GM19239 (cell line): Measurements from ENCODE around the gene NFATC1.

Source experiments
- DNase-seq: peaks from one replicate; pipeline ENCODE4 v3.0.0; 2011; ENCODE audit warnings: low spot score; ENCODE audit not compliant: insufficient read length
- FAIRE-seq: peaks from 2 replicates; lab custom pipeline; 2011; peaks lifted over from hg19 to GRCh38; lab: Jason Lieb, UNC

NFATC1 gene

DNA sequence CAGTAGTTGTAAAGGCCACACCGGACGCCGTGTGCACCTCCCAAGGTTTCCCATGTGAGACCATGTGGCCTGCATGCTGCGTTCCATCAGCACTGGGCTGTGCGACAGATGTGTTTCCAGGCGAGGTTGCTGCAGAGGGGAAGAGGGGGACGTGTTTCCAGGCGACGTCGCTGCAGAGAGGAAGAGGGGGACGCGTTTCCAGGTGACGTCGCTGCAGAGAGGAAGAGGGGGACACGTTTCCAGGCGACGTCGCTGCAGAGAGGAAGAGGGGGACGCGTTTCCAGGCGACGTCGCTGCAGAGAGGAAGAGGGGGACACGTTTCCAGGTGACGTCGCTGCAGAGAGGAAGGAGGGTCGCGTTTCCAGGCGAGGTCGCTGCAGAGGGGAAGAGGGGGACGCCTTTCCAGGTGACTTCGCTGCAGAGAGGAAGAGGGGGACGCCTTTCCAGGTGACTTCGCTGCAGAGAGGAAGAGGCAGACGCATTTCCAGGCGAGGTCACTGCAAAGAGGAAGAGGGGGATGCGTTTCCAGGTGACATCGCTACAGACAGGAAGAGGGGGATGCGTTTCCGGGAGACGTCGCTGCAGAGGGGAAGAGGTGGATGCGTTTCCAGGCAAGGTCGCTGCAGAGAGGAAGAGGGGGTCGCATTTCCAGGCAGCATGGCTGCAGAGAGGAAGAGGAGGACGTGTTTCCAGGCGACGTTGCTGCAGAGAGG, 24.5 kb downstream of the NFATC1 start:
- no peak for FAIRE-seq
- DNase-seq, result no peak

- no peak for FAIRE-seq
- DNase-seq, result no peak
Measured at GRCh38 chr18:79421275-79421857, 25.6 kb downstream of the NFATC1 start.

GRCh38 chr18:79422022-79422782, 26.5 kb downstream of the NFATC1 start:
- DNase-seq (peak; percentile 65), FAIRE-seq (peak; percentile 59)

- DNase-seq, result no peak
- FAIRE-seq, result no peak
Measured at GRCh38 chr18:79422783-79423165, 27.0 kb downstream of the NFATC1 start.

DNA sequence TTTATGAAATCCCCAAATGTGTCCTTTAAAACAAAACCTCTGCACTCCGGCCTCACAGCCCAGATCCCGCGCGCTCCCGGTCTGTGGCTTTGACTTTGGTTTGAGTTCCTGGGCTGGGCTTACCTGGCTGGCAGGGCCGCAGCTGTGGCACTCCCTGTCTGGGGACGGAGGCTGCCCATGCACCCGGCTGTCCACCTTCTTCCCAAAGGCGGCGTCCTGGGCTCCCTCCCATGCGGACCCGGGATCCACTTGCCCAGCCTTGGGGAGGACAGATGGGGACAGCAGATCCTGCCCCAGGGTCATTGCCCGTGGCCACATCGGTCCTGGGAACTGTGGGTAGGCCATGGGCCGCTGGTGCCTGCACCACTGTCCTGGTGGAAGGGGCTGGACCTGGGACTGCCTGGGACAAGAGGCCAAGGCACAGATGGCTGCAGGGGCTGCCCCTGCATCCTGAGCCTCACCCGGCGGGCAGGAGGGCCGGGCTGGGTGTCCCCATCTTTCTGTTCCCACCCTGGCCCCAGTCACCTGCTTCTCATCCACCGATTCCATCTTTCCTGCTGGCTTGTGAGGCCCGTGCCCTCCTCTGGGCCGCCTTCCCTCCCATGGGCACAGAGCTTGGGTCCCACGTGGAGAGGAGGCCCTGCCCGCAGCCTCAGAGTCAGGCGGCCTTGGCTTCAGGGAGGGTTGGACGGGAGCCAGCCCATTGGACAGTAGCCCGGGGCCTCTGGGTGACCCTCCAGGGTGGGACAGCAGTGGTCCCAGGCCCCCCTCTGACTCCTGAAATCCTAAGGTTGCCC, 27.7 kb downstream of the NFATC1 start:
- FAIRE-seq, result no peak
- no peak for DNase-seq

DNA sequence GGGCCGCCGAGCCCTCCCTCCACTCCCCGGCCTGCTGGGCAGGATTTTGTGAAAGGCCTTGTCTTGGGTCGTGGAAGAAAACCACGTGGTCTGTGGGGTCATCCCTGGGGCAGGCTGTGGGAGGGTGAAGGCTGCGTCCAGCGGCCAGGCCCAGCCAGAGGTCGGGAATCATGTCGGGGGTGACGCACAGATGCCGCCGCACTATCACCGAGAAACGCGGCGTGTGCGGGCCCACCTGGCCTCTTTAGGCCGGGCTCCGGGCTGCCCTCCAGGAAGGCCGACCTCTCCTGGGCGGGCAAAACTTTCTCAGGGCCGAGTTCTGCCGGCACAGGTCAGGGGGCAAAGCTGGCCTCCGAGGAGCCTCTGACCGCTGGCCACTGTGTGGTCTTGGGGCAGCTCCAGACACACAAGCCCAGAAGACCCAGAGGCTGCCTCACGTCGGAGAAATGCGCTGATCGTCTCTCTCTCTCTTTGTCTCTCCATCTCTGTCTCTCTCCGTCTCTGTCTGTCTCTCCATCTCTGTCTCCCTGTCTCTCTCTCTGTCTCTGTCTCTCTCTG, 28.4 kb downstream of the NFATC1 start:
- DNase-seq, result no peak
- no peak for FAIRE-seq

DNA sequence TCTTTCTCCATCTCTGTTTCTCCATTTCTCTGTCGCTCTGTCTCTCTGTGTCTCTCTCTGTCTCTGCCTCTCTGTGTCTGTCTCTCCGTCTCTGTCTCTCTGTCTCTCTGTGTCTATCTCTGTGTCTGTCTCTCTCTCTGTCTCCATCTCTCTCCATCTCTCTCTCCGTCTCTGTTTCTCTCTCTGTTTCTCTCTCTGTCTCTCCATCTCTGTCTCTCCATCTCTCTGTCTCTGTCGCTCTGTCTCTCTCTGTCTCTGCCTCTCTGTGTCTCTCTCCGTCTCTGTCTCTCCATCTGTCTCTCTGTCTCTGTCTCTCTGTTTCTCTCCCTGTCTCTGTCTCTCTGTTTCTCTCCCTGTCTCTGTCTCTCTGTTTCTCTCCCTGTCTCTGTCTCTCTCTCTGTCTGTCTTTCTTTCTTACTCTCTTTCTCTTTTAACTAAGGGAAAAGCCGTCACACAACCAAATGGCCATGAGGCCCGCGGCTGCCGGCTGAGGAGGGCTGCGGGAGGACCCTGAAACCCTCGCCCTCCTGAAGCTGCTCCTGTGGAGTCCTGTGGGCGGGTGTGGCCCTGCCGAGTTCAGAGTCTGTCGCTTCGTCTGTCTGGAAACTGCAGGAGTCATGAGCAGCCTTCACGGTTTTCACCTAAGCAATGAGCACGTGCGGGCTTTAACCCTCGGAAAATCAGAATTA, 29.3 kb downstream of the NFATC1 start:
- FAIRE-seq, result no peak
- no peak for DNase-seq

DNA sequence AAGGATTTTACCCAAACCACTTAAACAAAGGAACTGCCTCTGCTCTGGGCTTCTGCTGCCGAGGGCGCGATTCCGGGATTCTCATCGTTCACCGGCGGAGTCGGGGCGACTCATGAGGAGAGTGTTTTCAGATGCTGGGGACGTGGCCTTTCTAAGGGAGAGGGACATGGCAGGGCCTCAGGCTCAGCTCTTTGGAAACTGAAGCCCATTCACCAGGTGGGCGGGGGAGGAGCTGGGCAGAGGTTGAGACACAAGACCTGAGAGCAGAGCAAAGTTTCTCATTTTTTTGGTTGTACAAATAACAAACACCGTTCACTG, 29.8 kb downstream of the NFATC1 start:
- no peak for FAIRE-seq

GRCh38 chr18:79426376-79427300, 30.9 kb downstream of the NFATC1 start:
- no peak for DNase-seq
- FAIRE-seq, result no peak

More for the DNA sequence above, 29.8 kb downstream of the NFATC1 start:
- no peak for DNase-seq

- FAIRE-seq, result no peak
- DNase-seq, result no peak
Measured at GRCh38 chr18:79427368-79428225, 31.9 kb downstream of the NFATC1 start.

GRCh38 chr18:79428287-79428686, 32.6 kb downstream of the NFATC1 start:
- DNase-seq, result no peak
- FAIRE-seq, result no peak

GRCh38 chr18:79429381-79429780, 33.7 kb downstream of the NFATC1 start:
- FAIRE-seq (no peak), DNase-seq (no peak)

DNA sequence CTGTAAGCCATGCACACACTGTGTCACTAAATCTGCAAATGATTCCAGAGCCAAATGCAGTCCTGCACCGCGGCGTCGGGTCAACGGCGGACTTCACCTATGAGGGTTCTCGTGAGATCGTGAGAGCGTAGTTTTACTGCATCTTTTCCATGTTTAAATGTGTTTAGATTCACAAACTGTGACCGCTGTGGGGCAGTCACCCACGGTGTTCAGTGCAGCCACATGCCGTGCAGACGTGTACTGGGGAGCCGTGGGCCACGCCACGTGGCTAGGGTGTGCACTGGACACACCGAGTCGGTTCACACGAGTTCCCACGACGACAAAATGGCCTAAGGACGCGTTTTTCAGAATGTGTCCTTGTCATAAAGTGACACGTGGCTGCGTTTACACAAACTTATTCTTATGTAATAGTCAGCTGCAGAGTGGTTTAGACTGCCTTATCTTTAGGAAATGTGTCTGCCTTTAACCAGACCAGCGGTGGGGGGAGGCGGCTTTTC, 34.1 kb downstream of the NFATC1 start:
- FAIRE-seq (no peak), DNase-seq (no peak)

DNA sequence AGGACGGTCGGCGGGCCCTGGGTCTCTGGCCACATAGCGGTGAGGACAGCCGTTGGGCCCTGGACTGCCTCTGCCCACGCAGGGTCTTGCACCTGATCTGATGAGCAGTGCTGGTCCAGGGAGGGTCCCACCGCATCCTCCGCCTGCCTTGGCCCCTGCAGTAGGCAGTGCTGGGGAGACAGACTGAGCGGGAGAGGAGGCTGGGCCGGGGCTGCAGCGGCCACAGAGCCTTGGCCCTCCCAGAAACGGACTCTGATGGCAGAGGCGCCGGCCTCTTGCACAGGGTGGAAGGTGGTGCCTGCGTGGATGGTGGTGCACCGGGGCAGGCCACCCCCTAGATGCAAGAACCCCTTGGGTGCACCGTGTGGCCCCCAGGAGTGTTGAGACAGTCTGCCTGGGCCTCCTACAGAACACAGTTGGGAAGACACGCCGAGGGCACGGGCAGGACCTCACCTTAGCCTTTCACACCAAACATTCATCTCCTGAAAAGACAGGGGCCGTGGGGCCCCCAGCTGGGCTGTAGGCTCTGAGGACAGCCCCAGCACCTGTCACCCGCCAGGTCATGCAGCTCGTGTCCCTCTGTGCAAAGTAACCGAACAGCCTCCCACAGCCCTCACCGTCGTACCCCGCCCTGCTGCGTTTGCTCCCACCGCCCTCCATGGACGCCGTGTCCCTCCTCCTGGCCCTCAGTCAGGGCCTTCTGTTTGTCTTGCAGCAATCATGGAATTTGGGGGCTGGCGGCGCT, 36.8 kb downstream of the NFATC1 start:
- DNase-seq (no peak), FAIRE-seq (no peak)

- FAIRE-seq, result no peak
Measured at GRCh38 chr18:79433431-79433830, 37.7 kb downstream of the NFATC1 start.

DNA sequence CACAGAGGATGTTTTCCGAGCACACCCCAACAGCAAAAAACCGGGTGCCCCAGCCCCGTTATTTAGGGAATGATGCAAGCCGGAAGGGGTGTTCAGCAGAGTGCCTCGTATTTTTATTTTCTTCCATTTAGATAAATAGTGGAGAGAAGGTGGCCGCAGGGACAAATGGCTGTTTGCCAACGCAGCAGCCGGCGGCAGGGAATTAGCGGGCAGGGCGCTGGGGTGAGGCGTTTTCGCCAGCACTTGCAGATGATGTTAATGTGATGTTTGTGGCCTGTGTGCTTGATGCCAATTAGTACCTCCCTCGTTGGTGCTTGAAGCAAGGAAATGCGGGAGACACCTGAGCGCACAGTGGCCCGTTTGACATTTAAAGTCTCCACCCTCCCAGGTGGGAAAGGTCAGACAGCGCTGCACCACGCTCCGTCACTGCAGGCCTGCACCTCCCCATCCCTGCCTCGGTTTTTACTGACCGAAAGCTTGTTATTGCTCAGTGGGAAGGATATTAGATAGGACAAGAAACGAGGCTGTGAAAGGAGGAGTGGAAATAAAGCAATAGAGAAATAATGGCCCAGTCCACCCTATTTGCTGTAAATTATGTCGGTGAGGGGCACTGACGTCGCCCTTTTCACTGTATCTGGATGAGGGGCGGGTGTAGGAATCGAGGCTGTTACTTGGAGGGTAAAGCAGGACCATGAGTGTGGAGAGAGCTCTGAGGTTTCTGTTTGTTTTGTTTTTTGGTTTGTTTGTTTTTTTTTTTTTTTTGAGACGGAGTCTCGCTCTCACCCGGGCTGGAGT, 39.1 kb downstream of the NFATC1 start:
- no peak for FAIRE-seq

More at GRCh38 chr18:79433431-79433830, 37.7 kb downstream of the NFATC1 start:
- DNase-seq, result no peak

More for the DNA sequence above, 39.1 kb downstream of the NFATC1 start:
- no peak for DNase-seq
